VCaP (cell line): Measurements from ENCODE around the gene VSX2.

ENCODE experiments used
- H3K27ac ChIP-seq: fragments of 450-650 bp; 2 replicates; pipeline ENCODE4 v1.5.1; 2017
- CTCF ChIP-seq: fragments of 450-650 bp; conservative IDR thresholded peaks from 2 replicates; pipeline ENCODE4 v1.5.1; 2017; ENCODE audit warnings: mild to moderate bottlenecking, moderate library complexity

VSX2 gene

GRCh38 chr14:74238974-74239847 lies at the start of gene VSX2:
Gene VSX2 (plus strand): TSS chr14:74239449. CDS start chr14:74239562, 113 bp downstream.
- no peak for TF ChIP-seq CTCF
- H3K27ac ChIP-seq, result no peak within 1 kb of the TSS

- H3K27ac ChIP-seq, result no peak overlapping the region
- TF ChIP-seq CTCF, result no peak
These were observed 48.2 kb upstream of the VSX2 start for GRCh38 chr14:74190927-74191575.

- TF ChIP-seq CTCF, result no peak
- H3K27ac ChIP-seq, result no peak overlapping the region
These were observed 44.6 kb upstream of the VSX2 start for GRCh38 chr14:74194506-74195274.

- TF ChIP-seq CTCF, result no peak
- H3K27ac ChIP-seq, result no peak overlapping the region
These were observed 43.6 kb upstream of the VSX2 start for GRCh38 chr14:74195623-74196022.

GRCh38 chr14:74198441-74199234 lies 40.6 kb upstream of the VSX2 start:
- TF ChIP-seq CTCF, result no peak
- no peak overlapping the region for H3K27ac ChIP-seq

- TF ChIP-seq CTCF, result no peak
- no peak overlapping the region for H3K27ac ChIP-seq
These were observed 37.1 kb upstream of the VSX2 start for GRCh38 chr14:74202113-74202512.
